Measurements from ENCODE around the gene PRTN3. TPM values are rescaled to one million over a fixed set of nuclear protein-coding genes. Genes with fewer than 3 reads are reported as not detected.
"Not testable (repeated sequence)": the region's sequence is repeated elsewhere in the genome, so short reads cannot be mapped to it uniquely, and the experiment has no call there.

The PRTN3 gene
- total RNA-seq, 4 donors from 2014 or later, result not detected

GRCh38 chr19:843836-844545 lies 3.2 kb downstream of the PRTN3 start:
- 26 to 41% methylated on average over 17 to 27 of the region's 70 CpGs for WGBS, 2 donors
- no peaks in the 10 kb centered on the region for H3K27me3 ChIP-seq
- no peaks in the 10 kb centered on the region for H3K9me3 ChIP-seq
- TF ChIP-seq POLR2A (IDR thresholded peaks at IDR 0.05), result no peak
- no peak for TF ChIP-seq CTCF (IDR thresholded peaks at IDR 0.05)
- no peaks in the 10 kb centered on the region for H3K36me3 ChIP-seq
- H3K4me3 ChIP-seq (replicated peaks in 1 of 3), result peak overlapping the region in 1 of 3 donors; percentile 5
- DNase-seq, result no peak
- H3K27ac ChIP-seq, result no peak overlapping the region
- peaks cover 14 to 19% of the 10 kb centered on the region in 2 donors for H3K4me1 ChIP-seq
- intact Hi-C loops (cut with DNase I), result no loop called here

GRCh38 chr19:844546-844971 lies 3.8 kb downstream of the PRTN3 start:
- Histone ChIP-seq H3K4me3 (replicated peaks in 1 of 3) (no peak overlapping the region), H3K27ac (no peak overlapping the region), H3K27me3 (no peaks in the 10 kb centered on the region), H3K4me1 (peaks cover 14 to 19% of the 10 kb centered on the region in 2 donors), H3K9me3 (no peaks in the 10 kb centered on the region), H3K36me3 (no peaks in the 10 kb centered on the region)
- no peak for TF ChIP-seq CTCF (IDR thresholded peaks at IDR 0.05)
- TF ChIP-seq POLR2A (IDR thresholded peaks at IDR 0.05), result no peak
- 27 to 50% methylated on average over 7 to 8 of the region's 11 CpGs for WGBS, 2 donors
- intact Hi-C loops (cut with DNase I), result no loop called here
- peak; percentile 26 to 40 for DNase-seq

- DNase-seq, result no peak
- WGBS, 2 donors, result 72 to 75% methylated on average over 35 to 36 of the region's 37 CpGs
- Histone ChIP-seq H3K27me3 (no peaks in the 10 kb centered on the region), H3K36me3 (no peaks in the 10 kb centered on the region), H3K4me1 (peaks cover 23 to 28% of the 10 kb centered on the region in 2 donors), H3K9me3 (no peaks in the 10 kb centered on the region), H3K27ac (no peak overlapping the region), H3K4me3 (replicated peaks in 1 of 3) (no peak overlapping the region)
- intact Hi-C loops (cut with DNase I), result no loop called here
- no peak for TF ChIP-seq POLR2A (IDR thresholded peaks at IDR 0.05)
- TF ChIP-seq CTCF (IDR thresholded peaks at IDR 0.05), result no peak
These were observed 5.1 kb downstream of the PRTN3 start for GRCh38 chr19:845707-846521.

GRCh38 chr19:848386-848921 lies 7.7 kb downstream of the PRTN3 start:
- Histone ChIP-seq H3K4me3 (replicated peaks in 1 of 3) (no peak overlapping the region), H3K27ac (no peak overlapping the region), H3K4me1 (peaks cover 20 to 25% of the 10 kb centered on the region in 2 donors), H3K9me3 (no peaks in the 10 kb centered on the region), H3K36me3 (no peaks in the 10 kb centered on the region), H3K27me3 (no peaks in the 10 kb centered on the region)
- DNase-seq, result no peak
- intact Hi-C loops (cut with DNase I), result no loop called here
- WGBS, 2 donors, result 52 to 60% methylated on average over 12 of the region's 12 CpGs
- TF ChIP-seq POLR2A (IDR thresholded peaks at IDR 0.05), result no peak
- no peak for TF ChIP-seq CTCF (IDR thresholded peaks at IDR 0.05)

- H3K9me3 ChIP-seq; H3K36me3 ChIP-seq; H3K4me3 ChIP-seq (replicated peaks in 1 of 3); DNase-seq; intact Hi-C loops (cut with DNase I); H3K27ac ChIP-seq; H3K27me3 ChIP-seq: not testable (repeated sequence)
- WGBS, 2 donors, result 86 to 90% methylated on average over 8 of the region's 8 CpGs
- peaks cover 15 to 19% of the 10 kb centered on the region in 2 donors for H3K4me1 ChIP-seq
These were observed 8.4 kb downstream of the PRTN3 start for GRCh38 chr19:849195-849594.
